ENCODE data around the gene LPIN1. TPM values are rescaled to one million over a fixed set of nuclear protein-coding genes. Genes with fewer than 3 reads are reported as not detected.

LPIN1 gene
- total RNA-seq, 4 donors from 2014 or later: 28.7 to 47.0 (median 39.6) TPM

DNA sequence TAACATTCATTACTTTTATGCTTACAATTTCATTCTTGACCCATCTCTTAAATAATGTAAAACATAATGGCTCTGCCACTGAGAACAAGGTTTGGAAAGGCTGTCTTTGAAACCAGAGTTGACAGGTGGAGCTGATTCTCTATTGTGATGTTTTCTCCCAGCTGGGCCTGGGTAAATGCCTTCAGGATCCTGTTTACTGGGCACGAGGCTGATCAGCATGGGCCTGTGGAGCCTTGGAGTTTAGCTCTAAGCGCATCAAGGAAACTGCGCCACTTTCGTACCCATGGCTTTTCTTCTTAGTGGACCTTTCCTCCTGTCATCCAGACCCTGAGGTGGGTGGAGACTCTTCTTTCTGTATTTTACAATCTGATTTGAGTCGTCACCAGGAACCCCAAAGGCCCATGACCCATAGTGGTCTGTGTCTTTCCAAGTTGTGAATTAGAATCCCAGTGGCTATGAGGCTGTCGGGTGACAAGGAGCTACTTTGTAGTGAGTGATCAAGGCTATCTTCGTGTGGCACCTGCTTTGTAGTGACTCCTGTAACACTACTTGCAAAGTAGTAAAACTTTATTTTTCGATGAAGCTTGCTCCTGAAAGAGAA, 123.1 kb downstream of the LPIN1 start:
- DNase-seq: no peak
- H3K4me1 ChIP-seq: no peaks in the 10 kb centered on the region
- WGBS, 2 donors: 93 to 94% methylated on average over 8 of the region's 8 CpGs
- no peak overlapping the region for H3K4me3 ChIP-seq (replicated peaks in 1 of 3)
- H3K27me3 ChIP-seq: no peaks in the 10 kb centered on the region
- intact Hi-C loops (cut with DNase I): loop anchor here (10.0 kb wide), 2 partner anchors 845 to 1135 kb away; partner anchors contain the start of gene TRIB2
- no peak for TF ChIP-seq POLR2A (IDR thresholded peaks at IDR 0.05)
- TF ChIP-seq CTCF (IDR thresholded peaks at IDR 0.05): no peak
- no peaks in the 10 kb centered on the region for H3K9me3 ChIP-seq
- no peak overlapping the region for H3K27ac ChIP-seq
- no peaks in the 10 kb centered on the region for H3K36me3 ChIP-seq

DNA sequence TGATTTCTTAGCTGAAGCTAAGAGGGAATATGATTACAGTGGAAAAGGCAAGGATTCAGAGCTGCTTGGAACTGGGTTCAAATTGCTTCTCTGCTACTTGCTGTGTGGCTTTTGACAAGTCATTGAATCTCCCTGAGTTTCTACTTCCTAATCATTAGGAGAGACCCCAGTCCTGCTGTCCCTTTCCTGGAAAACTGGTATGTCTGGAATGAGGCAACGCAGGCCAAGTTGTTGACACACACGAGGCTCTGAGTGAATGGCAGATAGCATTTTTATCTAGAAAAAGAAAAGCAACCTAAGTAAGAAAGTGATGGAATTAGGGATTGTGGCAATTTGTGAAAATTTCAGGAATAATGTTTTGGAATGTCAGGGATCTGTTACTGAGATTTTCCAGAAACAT, 123.6 kb downstream of the LPIN1 start:
- DNase-seq: no peak
- Histone ChIP-seq H3K27me3 (no peaks in the 10 kb centered on the region), H3K4me3 (replicated peaks in 1 of 3) (no peak overlapping the region), H3K9me3 (no peaks in the 10 kb centered on the region), H3K27ac (no peak overlapping the region), H3K36me3 (no peaks in the 10 kb centered on the region), H3K4me1 (no peaks in the 10 kb centered on the region)
- intact Hi-C loops (cut with DNase I): no loop called here
- WGBS, 2 donors: 40 to 58% methylated on average over 2 of the region's 2 CpGs
- no peak for TF ChIP-seq CTCF (IDR thresholded peaks at IDR 0.05)
- no peak for TF ChIP-seq POLR2A (IDR thresholded peaks at IDR 0.05)

DNA sequence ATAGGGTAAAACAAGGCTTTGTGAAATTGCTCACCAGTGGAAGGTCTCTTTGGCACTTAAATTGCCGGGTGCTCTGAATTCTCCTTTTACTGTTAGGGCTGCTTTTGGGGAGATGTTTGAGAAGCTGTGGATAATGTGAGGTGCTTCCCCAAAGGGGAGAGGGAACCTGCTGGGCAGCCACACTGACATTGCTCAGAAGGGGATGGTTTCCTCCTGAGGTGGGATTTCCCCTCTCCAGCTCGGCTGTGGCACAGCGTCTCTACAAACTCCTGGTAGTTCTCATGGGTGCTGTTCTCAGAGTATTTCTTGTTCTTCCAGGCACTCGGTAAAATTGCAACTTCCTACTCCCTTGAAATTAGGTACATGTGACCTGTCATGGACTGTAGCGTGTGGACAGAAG, 124.2 kb downstream of the LPIN1 start:
- Histone ChIP-seq H3K9me3 (no peaks in the 10 kb centered on the region), H3K4me3 (replicated peaks in 1 of 3) (no peak overlapping the region), H3K27ac (no peak overlapping the region), H3K4me1 (no peaks in the 10 kb centered on the region), H3K36me3 (no peaks in the 10 kb centered on the region), H3K27me3 (no peaks in the 10 kb centered on the region)
- no peak for TF ChIP-seq CTCF (IDR thresholded peaks at IDR 0.05)
- WGBS, 2 donors: 85 to 91% methylated on average over 5 of the region's 5 CpGs
- DNase-seq: no peak
- intact Hi-C loops (cut with DNase I): no loop called here

GRCh38 chr2:11871421-11871820, 125.0 kb downstream of the LPIN1 start:
- intact Hi-C loops (cut with DNase I): no loop called here
- Histone ChIP-seq H3K4me3 (replicated peaks in 1 of 3) (no peak overlapping the region), H3K36me3 (no peaks in the 10 kb centered on the region), H3K9me3 (no peaks in the 10 kb centered on the region), H3K27ac (no peak overlapping the region), H3K27me3 (no peaks in the 10 kb centered on the region), H3K4me1 (no peaks in the 10 kb centered on the region)
- DNase-seq: no peak
- TF ChIP-seq CTCF (IDR thresholded peaks at IDR 0.05): no peak
- TF ChIP-seq POLR2A (IDR thresholded peaks at IDR 0.05): no peak
- 91 to 100% methylated on average over 4 of the region's 4 CpGs for WGBS, 2 donors

DNA sequence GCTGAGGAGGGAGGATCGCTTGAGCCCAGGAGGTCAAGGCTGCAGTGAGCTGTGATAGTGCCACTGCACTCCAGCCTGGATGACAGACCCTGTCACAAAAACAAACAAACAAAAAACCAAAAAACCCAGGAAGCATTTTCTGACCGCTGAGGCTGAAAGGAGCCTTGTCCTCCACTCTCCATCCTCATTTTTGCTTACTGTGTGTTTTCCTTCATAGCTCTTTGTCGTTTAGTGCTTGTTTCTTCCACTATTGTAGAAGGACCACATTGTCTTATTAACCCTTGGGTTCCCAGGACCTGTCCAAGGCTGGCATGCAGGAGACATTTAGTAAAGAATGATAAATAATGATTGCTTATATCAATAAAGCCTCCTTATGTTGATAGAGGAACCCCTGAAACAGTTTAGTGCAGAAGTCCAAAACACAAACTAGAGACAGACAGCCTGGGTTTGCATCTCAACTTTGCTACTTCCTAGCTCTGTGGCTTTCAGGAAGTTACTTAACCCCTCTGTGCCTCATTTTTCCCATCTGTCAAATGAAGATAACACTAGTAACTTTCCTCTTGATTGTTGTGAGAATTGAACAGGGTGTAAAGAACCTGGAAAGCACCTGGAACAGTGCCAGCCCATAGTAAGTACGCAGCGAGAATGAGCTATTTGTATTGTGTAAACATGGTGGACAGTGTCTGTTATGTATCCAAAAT, 126.0 kb downstream of the LPIN1 start:
- no peak for DNase-seq
- Histone ChIP-seq H3K4me3 (replicated peaks in 1 of 3) (no peak overlapping the region), H3K36me3 (no peaks in the 10 kb centered on the region), H3K27ac (no peak overlapping the region), H3K4me1 (no peaks in the 10 kb centered on the region), H3K27me3 (no peaks in the 10 kb centered on the region), H3K9me3 (no peaks in the 10 kb centered on the region)
- TF ChIP-seq CTCF (IDR thresholded peaks at IDR 0.05) (no peak), POLR2A (IDR thresholded peaks at IDR 0.05) (no peak)
- 43 to 44% methylated on average over 5 of the region's 5 CpGs for WGBS, 2 donors
- intact Hi-C loops (cut with DNase I): no loop called here
